GM13977 (cell line): ENCODE measurements around the gene CAMTA2.

Source experiments
- DNase-seq: peaks from one replicate; pipeline ENCODE4 v3.0.0; 2012; ENCODE audit warnings: low spot score
- CTCF ChIP-seq: IDR thresholded peaks from 2 replicates; pipeline ENCODE4 v1.5.1; 2012; ENCODE audit warnings: mild to moderate bottlenecking, control low read depth; ENCODE audit not compliant: insufficient read depth; ENCODE audit errors: extremely low read depth, missing control alignments
- in situ Hi-C: fragments of 300-500 bp; cut with MboI; formaldehyde crosslinking; loops from one replicate; pipeline ENCODE4 v1.12.0; 2022; ENCODE audit warnings: low sequenced_read_pairs, low pct_unique_long_range_greater_than_20kb, mixed read lengths, inconsistent platforms; ENCODE audit not compliant: unreplicated experiment

The CAMTA2 gene

GRCh38 chr17:4966844-4967538, 20.5 kb downstream of the CAMTA2 start:
- TF ChIP-seq CTCF, result no peak
- peak; percentile 99 for DNase-seq
- in situ Hi-C loops, result loop anchor here (10.0 kb wide), 1 partner anchor 98 kb away; no protein-coding TSS in a partner anchor

- in situ Hi-C loops, result loop anchor here (10.0 kb wide), 1 partner anchor 99 kb away; no protein-coding TSS in a partner anchor
- no peak for DNase-seq
- no peak for TF ChIP-seq CTCF
These were observed 22.0 kb downstream of the CAMTA2 start for GRCh38 chr17:4965311-4965986.

GRCh38 chr17:4960279-4960922, 27.1 kb downstream of the CAMTA2 start:
- no peak for TF ChIP-seq CTCF
- DNase-seq, result no peak
- in situ Hi-C loops, result loop anchor here (10.0 kb wide), 1 partner anchor 104 kb away; no protein-coding TSS in a partner anchor

GRCh38 chr17:4959261-4959965, 28.1 kb downstream of the CAMTA2 start:
- no peak for TF ChIP-seq CTCF
- DNase-seq, result no peak
- in situ Hi-C loops, result no loop called here

GRCh38 chr17:4958102-4958501, 29.4 kb downstream of the CAMTA2 start:
- in situ Hi-C loops, result no loop called here
- DNase-seq, result no peak
- no peak for TF ChIP-seq CTCF

GRCh38 chr17:4956493-4957061, 30.9 kb downstream of the CAMTA2 start:
- no peak for DNase-seq
- in situ Hi-C loops, result no loop called here
- TF ChIP-seq CTCF, result peak; percentile 52
